Transverse colon (tissue), 4 donors: ENCODE data around the gene NHLH2. TPM values are rescaled to one million over a fixed set of nuclear protein-coding genes. Genes with fewer than 3 reads are reported as not detected.

Experiments used
- DNase-seq: peaks from one replicate; pipeline ENCODE4 v3.0.0-alpha.2; 2019
- H3K27ac ChIP-seq, 4 donors: fragments of 200-600 bp; sonication (generic); 2 replicates each; pipeline ENCODE4 v1.5.1; 2016 to 2018; ENCODE audit warnings: inconsistent platforms in 4 of 4
- H3K27me3 ChIP-seq: fragments of 200-600 bp; sonication (generic); 2 replicates; pipeline ENCODE4 v1.5.1; 2017; ENCODE audit warnings: inconsistent platforms
- H3K36me3 ChIP-seq, 4 donors: fragments of 200-600 bp; sonication (generic); 2 replicates each; pipeline ENCODE4 v1.5.1; 2017 to 2019; ENCODE audit warnings: inconsistent platforms in 4 of 4
- H3K4me1 ChIP-seq, 4 donors: fragments of 200-600 bp; sonication (generic); 2 replicates each; pipeline ENCODE4 v1.5.1; 2017 to 2020; ENCODE audit warnings: inconsistent platforms in 4 of 4
- H3K4me3 ChIP-seq, 4 donors: fragments of 200-600 bp; sonication (generic); 1 replicate in 1 of 4; 2 replicates in 3 of 4; pipeline versions ENCODE4 v1.5.1 to v1.6.1; 2017 to 2019; ENCODE audit warnings: inconsistent platforms in 4 of 4
- H3K9me3 ChIP-seq, 2 donors: fragments of 200-600 bp; sonication (generic); 2 replicates each; pipeline ENCODE4 v1.5.1; 2017 to 2019; ENCODE audit warnings: inconsistent platforms in 2 of 2
- CTCF ChIP-seq, 5 experiments: fragments of 200-600 bp in 3 of 5; fragments of 450-650 bp in 2 of 5; sonication (generic) in 3 of 5; IDR thresholded peaks; 1 replicate in 2 of 5; 2 replicates in 3 of 5; pipeline ENCODE4 v1.5.1; 2016 to 2017; ENCODE audit warnings: antibody characterized with exemption in 5 of 5, inconsistent platforms in 3 of 5, mild to moderate bottlenecking in 2 of 5, moderate library complexity in 1 of 5
- EP300 ChIP-seq: sonication (generic); formaldehyde crosslinking; IDR thresholded peaks from one replicate; pipeline ENCODE4 v1.6.1; 2017; ENCODE audit warnings: antibody characterized with exemption, low read depth
- POLR2A ChIP-seq: fragments of 450-650 bp; IDR thresholded peaks from one replicate; pipeline ENCODE4 v1.6.1; 2016; ENCODE audit warnings: antibody characterized with exemption, mild to moderate bottlenecking, moderate library complexity
- POLR2AphosphoS5 ChIP-seq, 3 donors: sonication (generic); formaldehyde crosslinking; IDR thresholded peaks; one replicate each; pipeline ENCODE4 v1.6.1; 2016; ENCODE audit warnings: antibody characterized with exemption in 3 of 3
- WGBS, 2 donors: methylation state at CpG; one replicate each; pipeline ENCODE4 v1.1.5; 2018; ENCODE audit warnings: low coverage in 1 of 2; 5-methylcytosine and 5-hydroxymethylcytosine counted together
- in situ Hi-C, 4 donors: fragments of 200-750 bp; cut with MboI; loops; one replicate each; pipeline versions ENCODE4 v1.15.0 to v1.15.1; 2017; ENCODE audit warnings: low sequenced_read_pairs in 3 of 4, low pct_ligation_motif_present in 1 of 4, low pct_unique_long_range_greater_than_20kb in 1 of 4
- intact Hi-C: fragments of 100-400 bp; cut with DNase I; formaldehyde crosslinking; loops from one replicate; pipeline ENCODE4 v1.15.1; 2023; ENCODE audit warnings: low total_unique reads
- total RNA-seq, 4 donors: library from RNA; depleted of rRNA; stranded (reverse); fragments of >200 nt; gene quantifications; one replicate each; pipeline ENCODE4 v1.1.0, GENCODE V29; 2016

Gene NHLH2
- total RNA-seq, 4 donors from 2014 or later: not detected

- H3K27ac ChIP-seq: peak overlapping the region in 3 of 4 donors; percentile 25 to 41 (median 27)
Measured at GRCh38 chr1:115828101-115829022, 12.6 kb downstream of the NHLH2 start.

GRCh38 chr1:115827452-115828044 lies 13.4 kb downstream of the NHLH2 start:
- intact Hi-C loops (no loop called here), in situ Hi-C loops (no loop called here)
- no peak for DNase-seq
- peaks cover 41% of the 10 kb centered on the region for H3K27me3 ChIP-seq
- no peaks in the 10 kb centered on the region for H3K9me3 ChIP-seq
- H3K36me3 ChIP-seq: no peaks in the 10 kb centered on the region
- WGBS, 2 donors: 72 to 78% methylated on average over 6 to 7 of the region's 7 CpGs
- peaks cover 0 to 13% (median 7%) of the 10 kb centered on the region in 4 donors for H3K4me1 ChIP-seq
- peak overlapping the region in 1 of 4 donors; percentile 48 for H3K4me3 ChIP-seq
- TF ChIP-seq POLR2AphosphoS5 (IDR thresholded peaks at IDR 0.05) (no peak), POLR2A (no peak), CTCF (IDR thresholded peaks at IDR 0.05) (no peak), EP300 (no peak)
- H3K27ac ChIP-seq: no peak overlapping the region

More at GRCh38 chr1:115828101-115829022, 12.6 kb downstream of the NHLH2 start:
- no peak for DNase-seq
- no peaks in the 10 kb centered on the region for H3K36me3 ChIP-seq
- 0 to 13% methylated on average over 1 to 80 of the region's 80 CpGs for WGBS, 2 donors
- H3K4me1 ChIP-seq: peaks cover 0 to 13% (median 7%) of the 10 kb centered on the region in 4 donors
- no peaks in the 10 kb centered on the region for H3K9me3 ChIP-seq
- intact Hi-C loops: no loop called here
- in situ Hi-C loops: no loop called here
- H3K4me3 ChIP-seq: peak overlapping the region; percentile 5 to 48 (median 44)
- H3K27me3 ChIP-seq: peaks cover 43% of the 10 kb centered on the region
- TF ChIP-seq CTCF (IDR thresholded peaks at IDR 0.05): no peak
- TF ChIP-seq POLR2A: no peak
- no peak for TF ChIP-seq EP300
- TF ChIP-seq POLR2AphosphoS5 (IDR thresholded peaks at IDR 0.05): no peak

- no peak overlapping the region for H3K4me3 ChIP-seq
- peaks cover 44% of the 10 kb centered on the region for H3K27me3 ChIP-seq
- no peaks in the 10 kb centered on the region for H3K9me3 ChIP-seq
- 30 to 61% methylated on average over 3 of the region's 3 CpGs for WGBS, 2 donors
- in situ Hi-C loops (no loop called here), intact Hi-C loops (no loop called here)
- H3K27ac ChIP-seq: no peak overlapping the region
- TF ChIP-seq EP300: no peak
- TF ChIP-seq POLR2AphosphoS5 (IDR thresholded peaks at IDR 0.05): no peak
- TF ChIP-seq CTCF (IDR thresholded peaks at IDR 0.05): no peak
- TF ChIP-seq POLR2A: no peak
- DNase-seq: no peak
- no peaks in the 10 kb centered on the region for H3K36me3 ChIP-seq
- H3K4me1 ChIP-seq: peaks cover 0 to 13% (median 7%) of the 10 kb centered on the region in 4 donors
Measured at GRCh38 chr1:115826628-115827027, 14.3 kb downstream of the NHLH2 start.

- in situ Hi-C loops: no loop called here
- no peak for DNase-seq
- Histone ChIP-seq H3K4me3 (no peak overlapping the region), H3K36me3 (no peaks in the 10 kb centered on the region), H3K4me1 (no peaks in the 10 kb centered on the region), H3K27ac (no peak overlapping the region), H3K27me3 (peaks cover 22% of the 10 kb centered on the region), H3K9me3 (no peaks in the 10 kb centered on the region)
- TF ChIP-seq EP300 (no peak), CTCF (IDR thresholded peaks at IDR 0.05) (no peak), POLR2AphosphoS5 (IDR thresholded peaks at IDR 0.05) (no peak), POLR2A (no peak)
- intact Hi-C loops: no loop called here
Measured at GRCh38 chr1:115822117-115822516, 18.8 kb downstream of the NHLH2 start.
